GM19452 (cell line): ENCODE data around the gene ZNF428.
"Not testable (repeated sequence)": the region's sequence is repeated elsewhere in the genome, so short reads cannot be mapped to it uniquely, and the experiment has no call there.

Source experiments
- ATAC-seq: cut with Tn5 transposase; IDR thresholded peaks from one replicate; pipeline ENCODE4 v1.9.1; 2021; ENCODE audit not compliant: unreplicated experiment

The ZNF428 gene

DNA sequence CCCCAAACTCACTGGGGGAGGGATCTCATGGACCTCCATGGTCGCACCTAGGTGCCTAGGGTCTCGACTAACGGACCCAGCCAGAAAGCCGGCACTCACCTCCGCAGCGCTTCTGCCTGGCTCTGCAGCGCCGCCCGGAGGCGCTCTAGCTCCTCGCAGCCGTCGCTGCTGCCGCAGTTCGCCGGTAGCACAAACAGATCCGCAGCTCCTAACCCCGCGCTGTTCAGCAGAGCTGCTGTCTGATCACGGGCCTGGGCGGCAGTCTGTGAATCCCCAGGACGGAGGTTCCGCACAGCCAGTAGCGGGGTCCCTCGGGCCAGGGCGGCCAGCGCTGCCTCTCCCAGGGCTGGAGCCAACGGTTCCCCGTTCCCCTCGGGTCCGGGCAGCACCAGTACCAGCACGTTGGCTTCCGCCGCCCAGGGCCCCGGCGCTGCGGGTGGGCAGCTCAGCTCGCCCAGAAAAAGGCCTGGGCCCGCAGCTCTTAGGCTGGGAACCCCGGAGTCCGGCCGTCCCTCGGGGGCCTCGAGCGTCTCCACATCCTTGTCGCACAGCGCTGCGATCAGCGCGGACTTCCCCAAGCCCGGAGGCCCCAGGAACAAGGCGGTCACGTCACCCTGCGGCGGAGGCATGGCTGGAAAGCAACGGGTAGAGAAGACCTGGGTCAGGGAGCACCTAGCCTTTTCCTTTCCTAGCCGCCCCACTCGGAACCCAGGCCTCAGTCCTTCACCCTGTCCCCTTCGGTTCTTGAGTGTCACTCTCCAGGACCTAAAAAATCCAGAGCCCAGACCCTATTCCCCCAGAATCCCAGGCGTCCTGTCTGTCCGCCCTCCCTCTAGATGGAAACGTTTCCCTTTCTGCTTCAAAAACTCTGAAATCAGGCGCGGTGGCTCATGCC lies 24.5 kb downstream of the ZNF428 start:
- peak; percentile 36 for ATAC-seq

DNA sequence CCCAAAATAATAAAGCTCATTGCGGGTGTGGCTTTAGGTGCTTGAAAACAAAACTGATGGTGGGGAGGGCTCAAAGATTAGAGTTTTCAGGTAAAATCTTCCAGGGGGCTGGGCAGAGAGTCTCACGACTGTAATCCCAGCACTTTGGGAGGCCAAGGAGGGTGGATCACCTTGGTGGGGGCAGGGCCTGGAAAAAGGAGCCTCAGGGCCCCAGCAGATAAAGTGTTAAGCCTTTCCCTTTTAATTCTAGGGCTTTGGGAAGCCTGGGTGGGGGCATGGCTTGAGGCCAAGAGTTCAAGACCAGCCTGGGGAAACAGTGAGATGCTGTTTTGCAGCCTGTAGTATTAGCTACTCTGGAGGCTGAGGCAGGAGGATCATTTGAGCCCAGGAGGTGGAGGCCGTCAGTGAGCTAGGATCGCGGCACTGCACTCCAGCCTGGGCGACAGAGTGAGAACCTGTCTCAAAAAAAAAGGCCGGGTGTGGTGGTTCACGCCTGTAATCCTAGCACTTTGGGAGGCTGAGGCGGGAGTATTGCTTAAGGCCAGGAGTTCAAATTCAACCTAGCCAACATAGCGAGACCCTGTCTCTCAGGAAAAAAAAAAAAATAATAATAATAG lies 25.2 kb downstream of the ZNF428 start:
- no peak for ATAC-seq

DNA sequence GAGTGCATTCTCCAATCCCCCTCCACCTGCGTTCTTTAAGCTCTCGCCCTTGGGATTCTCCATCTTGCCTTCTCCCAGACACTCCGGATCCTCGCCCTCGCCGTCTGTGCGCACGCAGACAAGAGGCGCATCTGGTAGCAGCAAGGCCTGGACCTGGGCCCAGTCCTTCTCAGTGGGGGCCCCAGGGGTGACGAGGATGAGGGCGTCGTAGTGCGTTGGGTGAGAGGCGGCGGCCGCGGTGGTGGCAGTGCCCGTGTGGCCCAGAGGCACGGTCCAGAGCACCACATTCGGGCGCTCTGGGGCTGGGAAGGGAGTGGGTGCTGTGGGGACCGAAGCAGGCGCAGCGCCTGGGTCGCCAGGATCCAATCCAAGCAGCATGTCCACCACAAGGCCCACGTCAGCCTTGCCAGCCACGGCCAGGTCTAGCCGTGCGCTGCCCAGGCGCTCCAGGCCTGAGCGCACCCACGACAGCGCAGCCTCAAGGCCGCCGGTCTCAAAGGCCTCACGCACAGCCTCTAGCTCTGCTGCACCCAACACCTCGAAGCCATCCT lies 26.6 kb downstream of the ZNF428 start:
- no peak for ATAC-seq

DNA sequence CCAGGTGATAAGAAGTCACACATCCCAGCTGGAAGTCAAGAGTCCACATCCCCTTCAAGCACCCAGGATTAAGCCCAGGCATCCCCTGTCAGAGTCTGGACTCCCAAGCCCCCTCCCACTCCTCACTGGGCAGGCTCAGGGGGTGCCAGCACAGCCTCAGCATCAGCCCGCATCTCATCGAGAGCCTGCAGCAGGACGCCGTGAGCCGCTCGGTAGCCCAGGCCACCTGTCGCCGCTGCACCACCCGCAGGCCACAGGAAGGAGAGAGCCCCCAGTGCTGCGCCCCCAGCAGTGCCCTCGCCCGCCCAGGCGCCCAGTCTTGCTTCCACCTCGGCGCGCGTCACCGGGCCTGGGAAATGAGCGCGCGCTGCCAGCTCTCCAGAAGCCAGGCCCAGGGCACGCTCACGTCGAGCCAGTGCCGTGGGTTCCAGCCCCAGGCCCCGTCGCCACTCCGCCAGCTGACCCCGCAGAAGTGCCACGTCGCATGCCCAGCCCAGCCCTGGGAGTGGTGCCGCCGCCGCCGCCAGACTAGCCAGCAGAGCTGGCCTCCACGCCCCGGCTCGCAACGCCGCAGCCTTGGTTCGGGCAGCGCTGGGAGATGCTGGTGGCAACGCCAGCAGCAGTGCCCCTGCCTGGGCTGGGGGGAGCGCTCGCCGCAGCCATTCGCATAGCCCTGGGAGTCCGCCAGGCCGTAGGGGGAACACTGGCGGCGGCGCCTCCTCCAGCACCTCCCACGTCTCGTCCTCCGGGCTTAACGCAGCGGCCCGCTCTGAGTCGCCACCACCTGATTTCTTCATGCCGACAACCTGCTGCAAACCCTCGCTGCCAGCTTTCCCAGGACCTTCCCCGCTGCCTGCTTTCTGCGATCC lies 27.3 kb downstream of the ZNF428 start:
- ATAC-seq: no peak

DNA sequence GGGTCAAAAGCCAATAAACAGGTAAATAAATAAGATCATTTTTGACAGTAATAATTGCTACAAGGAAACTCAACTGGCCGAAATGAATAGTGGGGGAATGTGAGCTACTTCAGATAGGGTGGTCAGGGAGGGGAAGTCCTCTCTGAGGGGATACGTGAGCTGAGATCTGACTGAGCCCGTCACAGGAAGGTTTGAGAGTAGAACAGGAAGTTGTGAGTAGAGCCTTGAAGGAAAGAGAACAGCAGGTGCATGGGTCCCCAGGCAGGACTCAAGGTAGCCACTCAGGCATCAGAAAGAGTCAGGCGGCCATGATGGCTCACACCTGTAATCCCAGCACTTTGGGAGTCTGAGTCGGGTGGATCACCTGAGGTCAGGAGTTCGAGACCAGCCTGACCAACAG lies 29.8 kb downstream of the ZNF428 start:
- ATAC-seq: no peak

DNA sequence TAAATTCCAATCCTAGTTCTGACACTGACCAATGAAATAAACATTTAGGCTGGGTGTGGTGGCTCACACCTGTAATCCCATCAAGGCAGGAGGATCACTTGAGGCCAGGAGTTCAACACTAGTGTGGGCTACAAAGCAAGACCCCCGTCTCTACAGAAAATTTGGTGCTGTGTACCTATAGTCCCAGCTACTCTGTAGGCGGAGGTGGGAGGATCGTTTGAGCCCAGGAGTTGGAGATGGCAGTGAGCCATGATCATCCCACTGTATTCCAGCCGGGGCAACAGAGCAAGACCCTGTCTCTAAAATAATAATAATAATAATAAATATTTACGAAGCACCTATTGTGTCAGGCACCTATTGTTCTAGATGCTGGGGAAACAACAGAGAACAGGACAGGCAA lies 30.2 kb downstream of the ZNF428 start:
- no peak for ATAC-seq

DNA sequence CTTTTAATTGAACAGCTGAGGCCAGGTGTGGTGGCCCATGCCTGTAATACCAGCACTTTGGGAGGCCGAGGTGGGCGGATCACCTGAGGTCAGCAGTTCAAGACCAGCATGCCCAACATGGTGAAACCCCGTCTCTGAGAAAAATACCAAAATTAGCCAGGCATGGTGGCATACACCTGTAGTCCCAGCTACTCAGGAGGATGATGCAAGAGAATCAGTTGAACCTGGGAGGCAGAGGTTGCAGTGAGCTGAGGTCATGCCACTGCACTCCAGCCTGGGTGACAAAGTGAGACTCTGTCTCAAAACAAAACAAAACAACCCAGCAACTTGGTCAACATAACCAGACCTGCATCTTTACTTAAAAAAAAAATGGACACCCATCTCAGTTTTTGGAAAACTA lies 32.4 kb downstream of the ZNF428 start:
- not testable (repeated sequence) for ATAC-seq

DNA sequence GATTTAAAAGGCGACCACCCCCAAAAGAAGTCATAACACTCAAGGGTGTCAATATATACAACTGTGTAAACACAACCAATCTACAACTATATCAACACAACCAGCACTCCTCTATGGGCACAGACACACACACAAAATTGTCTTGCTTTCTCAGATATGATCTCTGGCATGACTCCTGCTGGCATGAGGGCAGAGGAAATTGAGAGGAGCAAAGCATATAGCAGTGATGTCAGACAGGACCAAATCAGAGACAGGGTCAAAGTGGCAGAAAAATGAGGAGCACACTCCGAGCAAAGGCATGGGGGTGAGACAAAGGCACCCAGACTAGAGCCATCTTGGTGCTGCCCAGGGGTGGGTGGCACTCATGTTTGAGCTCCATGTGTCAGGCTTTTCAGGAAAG lies 33.1 kb downstream of the ZNF428 start:
- ATAC-seq: no peak

DNA sequence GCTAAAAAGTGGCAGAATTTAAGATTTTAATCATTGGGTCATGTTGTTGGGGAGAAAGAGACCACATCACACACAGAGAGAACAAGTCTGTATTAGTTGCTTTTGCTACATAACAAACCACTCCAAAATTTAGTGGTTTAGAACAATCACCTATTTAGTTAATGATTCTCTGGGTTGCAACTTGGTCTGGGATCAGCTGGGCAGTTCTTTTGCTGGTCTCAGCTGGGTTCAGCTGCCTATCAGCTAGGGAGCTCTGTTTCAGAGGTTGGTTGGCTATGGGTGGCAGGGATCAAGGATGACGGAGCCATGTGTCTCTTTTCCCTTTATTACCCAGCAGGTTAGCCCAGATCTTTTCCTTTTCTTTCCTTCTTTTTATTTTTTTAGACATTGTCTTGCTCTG lies 34.9 kb downstream of the ZNF428 start:
- ATAC-seq: no peak

DNA sequence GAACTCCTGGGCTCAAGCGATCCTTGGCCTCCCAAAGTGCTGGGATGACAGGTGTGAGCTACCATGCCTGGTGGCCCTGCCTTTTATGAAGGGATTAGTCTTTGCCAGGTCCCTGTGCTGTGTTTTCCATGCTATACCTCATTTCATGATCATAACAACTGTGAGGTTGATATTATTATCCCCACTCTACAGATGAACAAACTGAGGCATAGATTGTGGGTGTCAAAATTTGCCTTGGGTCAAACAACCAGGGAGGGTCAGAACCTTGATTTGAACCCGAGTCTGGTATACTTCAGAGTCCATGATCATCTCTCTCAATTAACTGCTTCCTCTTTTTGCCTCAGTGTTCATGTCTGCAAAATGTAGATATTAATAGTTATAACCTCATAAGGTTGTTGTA lies 36.9 kb downstream of the ZNF428 start:
- no peak for ATAC-seq

DNA sequence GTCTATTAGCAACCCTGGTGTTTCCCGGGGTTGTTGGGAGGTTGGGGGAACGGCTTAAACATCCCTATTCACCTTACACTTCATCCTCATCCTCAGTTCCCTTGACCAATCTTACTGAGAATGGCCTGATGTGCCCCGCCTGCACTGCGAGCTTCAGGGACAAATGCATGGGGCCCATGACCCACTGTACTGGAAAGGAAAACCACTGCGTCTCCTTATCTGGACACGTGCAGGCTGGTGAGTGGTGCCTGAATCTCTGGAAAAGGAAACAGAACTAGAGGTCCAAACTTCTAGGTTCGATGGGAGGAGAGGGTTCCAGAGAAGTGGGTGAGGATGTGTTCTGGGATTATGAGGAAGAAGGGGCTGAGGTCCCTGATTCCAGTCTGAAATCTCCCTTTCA lies 38.0 kb downstream of the ZNF428 start:
- no peak for ATAC-seq

DNA sequence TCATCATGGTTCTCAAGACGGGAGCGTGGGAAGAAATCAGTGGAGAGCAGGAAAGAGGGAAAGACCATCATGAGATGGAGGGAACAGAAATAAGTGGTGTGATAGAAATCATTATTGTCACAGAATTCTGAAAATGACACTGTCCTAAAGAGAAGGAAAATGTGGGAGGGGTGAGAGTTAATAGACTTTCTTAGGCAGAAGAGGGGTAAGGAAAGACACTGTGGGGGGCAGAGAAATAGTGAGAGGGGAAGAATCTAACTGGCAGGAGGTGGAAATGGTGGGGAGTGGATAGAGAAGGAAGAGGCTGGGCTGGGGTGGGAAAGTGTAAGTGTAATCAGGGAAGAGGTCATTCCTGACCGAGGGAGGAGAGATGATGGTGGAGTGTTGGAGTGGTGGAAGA lies 40.6 kb downstream of the ZNF428 start:
- ATAC-seq: no peak

DNA sequence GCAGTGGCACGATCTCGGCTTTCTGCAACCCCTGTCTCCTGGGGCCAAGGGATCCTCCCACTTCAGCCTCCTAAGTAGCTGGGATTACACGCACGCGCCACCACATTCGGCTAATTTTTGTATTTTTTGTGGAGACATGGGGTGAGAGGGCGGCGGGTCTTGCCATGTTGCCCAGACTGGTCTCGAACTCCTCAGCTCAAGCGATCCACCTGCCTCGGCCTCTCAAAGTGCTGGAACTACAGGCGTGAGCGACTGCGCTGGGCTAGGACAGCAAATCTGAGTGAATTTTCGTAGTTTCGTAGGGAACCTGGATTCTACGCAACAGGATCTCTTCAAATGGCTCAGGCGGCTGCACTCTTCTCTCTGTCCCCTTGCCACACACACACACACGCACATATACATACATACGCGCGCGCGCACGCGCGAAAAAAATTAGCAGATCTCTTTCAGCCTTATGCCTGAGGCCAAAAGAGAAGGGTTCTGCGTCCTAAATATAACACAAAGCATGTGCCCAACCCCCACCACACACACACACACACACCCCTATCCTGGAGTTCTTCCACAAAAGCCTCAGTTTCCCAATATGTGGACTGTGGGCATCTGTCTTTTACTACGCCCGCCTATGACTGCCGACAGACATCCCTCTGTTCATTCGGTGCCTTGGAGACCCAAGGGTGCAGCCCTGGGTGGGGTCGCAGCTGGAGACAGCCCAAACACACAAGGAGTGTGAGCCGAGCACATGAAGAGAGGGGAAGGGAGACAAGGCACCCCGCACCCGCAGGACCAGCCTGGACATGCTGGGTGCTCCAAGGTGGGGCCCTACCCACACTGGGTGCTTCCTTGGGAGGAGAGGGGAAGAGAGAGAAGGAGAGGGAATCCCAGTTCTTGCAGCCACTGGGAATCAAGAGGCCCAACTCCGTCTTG lies 43.2 kb downstream of the ZNF428 start:
- no peak for ATAC-seq

DNA sequence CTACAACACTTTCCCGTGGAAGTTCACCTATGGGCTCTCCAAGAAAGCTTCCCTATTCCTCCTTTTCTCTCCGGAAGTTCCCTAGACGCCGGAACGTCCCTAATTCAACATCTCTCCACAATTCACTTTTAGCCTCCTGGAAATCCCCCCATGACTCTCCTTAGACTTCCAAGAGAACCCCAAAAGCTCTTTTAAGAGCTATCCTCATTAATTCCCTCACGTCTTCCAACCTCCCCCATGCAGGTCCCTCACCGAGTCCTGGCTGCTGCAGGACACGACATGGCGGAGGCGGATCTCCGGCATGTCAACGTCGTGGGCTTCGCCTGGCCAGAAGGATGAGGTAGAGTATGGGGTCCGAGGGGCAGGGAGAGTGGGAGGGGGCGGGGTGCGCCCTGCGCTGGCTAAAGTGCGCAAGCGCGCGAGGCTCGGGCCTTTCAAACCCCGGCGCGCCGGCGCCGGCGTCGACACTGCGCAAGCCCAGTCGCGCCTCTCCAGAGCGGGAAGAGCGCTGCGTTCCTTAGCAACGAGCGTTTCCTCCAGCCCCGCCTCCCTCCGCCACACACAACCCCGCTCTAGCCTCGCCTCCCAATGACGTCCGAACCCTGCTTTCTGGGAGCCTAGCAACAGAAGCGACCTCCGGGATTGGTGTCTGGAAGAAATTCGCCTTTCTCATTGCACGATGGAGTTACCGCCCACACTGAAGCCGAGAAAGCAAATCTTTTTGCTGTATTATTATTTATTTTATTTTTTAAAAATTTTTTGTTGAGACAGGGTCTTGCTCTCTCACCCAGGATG lies 44.1 kb downstream of the ZNF428 start, which contains the start of the genes PINLYP and XRCC1:
Gene PINLYP (plus strand): TSS at position 646 of the 795 bp plus-strand sequence. CDS start 1,391 bp downstream, outside the sequence.
Gene XRCC1 (minus strand): TSS at position 372 of the 795 bp plus-strand sequence. CDS start 69 bp downstream, at position 303.
- peak; percentile 96 for ATAC-seq

DNA sequence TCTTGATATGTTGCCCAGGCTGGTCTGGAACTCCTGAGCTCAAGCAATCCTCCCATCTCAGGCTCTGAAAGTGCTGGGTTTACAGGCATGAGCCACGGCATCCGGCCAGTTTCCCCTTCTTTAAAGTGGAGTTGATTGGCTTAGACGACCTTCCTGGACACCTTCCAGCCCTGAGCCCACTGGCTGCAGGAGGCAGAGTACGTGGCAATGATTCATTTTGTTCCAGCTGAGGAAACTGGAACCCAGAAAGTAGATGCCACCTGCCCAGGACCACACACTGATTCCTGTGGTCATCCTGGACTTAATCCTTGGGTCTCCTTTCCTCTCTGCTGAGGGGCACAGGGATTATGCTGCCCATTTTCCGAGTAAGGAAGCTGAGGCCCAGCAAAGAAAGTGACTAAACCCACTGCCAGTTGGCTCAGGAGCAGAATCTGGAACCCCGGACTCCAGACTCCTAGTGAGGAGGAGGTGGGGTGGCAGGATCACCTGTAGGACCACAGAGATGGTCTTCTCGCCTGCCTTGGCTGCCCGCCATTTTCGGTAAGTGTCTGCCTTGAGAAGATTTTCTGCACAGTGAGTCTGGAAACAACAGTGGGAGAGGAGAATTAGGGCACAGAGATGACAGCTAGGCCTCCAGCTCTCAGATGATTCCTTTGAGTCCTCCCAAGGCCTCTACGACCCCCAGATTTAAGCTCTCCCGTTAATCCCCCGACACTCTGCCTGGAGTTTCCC lies 44.8 kb downstream of the ZNF428 start:
- ATAC-seq: no peak

DNA sequence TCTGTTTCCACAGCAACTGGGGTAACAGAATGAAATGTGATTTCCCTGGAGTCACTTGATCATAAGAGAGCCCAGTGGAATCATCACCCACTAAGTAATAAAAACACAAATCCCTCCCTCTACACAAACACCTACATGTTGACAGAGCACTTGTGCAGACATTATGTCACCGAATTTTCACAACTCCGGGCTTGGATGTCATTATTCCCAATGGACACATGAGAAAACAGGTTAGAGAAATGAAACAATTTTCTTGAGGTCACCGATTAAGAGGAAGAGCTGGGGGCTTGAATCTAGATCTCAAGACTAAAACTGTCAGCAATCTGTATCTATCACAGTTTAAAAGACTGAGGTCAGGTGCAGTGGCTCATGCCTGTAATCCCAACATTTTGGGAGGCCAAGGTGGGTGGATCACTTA lies 47.2 kb downstream of the ZNF428 start:
- ATAC-seq: no peak

DNA sequence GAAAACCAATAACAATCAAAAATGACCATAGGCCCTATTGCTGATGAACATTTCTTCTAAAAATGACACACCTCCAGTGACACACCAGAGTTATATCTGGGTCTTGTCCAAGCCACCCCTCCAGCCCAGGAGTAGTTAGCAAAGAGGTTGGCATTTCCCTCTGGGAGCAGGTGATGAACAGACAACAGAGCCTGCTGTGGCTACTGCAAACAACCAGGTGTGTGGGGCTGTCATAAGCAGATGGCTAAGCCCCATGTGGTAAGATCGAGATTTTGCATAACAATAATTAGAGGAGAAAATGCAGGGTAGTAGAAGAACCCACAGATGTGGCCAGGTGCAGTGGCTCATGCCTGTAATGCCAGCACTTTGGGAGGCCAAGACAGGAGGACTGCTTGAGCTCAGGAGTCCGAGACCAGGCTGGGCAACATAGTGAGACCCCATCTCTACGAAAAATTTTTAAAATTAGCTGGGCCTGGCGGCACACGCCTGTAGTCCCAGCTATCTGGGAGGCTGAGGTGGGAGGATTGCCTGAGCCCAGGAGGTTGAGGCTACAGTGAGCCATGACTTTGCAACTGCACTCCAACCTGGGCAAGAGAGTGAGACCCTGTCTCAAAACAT lies 49.1 kb downstream of the ZNF428 start:
- no peak for ATAC-seq

DNA sequence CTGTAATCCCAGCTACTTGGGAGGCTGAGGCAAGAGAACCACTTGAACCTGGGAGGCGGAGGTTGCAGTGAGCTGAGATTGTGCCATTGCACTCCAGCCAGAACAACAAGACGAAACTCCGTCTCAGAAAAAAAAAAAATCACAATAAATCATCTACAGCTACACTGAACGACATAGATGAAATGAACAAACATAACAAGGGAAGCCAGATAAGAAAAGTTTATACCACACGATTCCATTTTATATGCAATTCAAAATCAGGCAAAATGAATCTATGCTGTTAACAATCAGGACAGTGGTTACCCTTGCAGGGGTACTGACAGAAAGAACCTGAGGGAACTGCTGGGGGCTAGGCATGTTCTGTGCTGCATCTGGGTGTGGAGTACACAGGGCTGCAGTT lies 49.8 kb downstream of the ZNF428 start:
- ATAC-seq: no peak
